Globus pallidus (tissue), 1 donor: ENCODE data around the gene SLC16A8.

Experiments used
- DNase-seq: peaks from one replicate; pipeline ENCODE4 v3.0.0-alpha.2; 2015; ENCODE audit warnings: low spot score

The SLC16A8 gene

DNA sequence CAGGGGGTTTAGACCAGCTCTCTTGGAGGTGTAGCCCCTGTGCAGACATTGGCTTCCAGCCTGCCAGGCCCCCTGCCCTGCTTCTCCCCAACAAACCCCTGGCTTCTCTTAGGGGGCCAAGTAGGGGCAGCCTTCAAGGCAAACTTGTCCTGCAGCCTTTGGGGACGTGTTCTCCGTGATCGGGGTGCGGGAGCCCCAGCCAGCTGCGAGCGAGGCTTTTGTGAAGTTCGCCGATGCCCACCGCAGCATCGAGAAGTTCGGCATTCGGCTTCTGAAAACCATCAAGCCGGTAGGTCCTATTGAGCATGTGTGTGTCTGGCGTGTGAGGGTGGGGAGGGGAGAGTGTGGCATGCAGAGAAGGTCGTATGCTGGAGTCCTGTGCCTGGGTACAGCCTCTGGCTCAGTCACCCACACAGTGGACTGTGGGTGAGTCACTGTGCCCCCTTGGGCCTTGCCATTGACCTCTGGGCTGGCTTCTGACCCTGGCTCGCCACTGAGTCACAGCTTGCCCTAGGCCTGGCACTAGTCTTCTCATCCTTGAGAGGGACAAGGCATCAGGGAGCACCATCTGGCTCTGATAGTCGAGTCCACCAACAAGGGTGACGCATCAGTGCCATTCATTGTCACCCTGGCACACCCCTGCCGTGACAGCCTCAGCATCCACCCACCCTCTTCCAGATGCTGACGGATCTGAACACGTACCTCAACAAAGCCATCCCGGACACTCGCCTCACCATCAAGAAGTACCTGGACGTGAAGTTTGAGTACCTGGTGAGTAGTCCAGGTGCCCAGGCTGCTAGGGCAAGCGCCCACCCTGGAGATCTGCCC, 11.4 kb downstream of the SLC16A8 start:
- no peak for DNase-seq

DNA sequence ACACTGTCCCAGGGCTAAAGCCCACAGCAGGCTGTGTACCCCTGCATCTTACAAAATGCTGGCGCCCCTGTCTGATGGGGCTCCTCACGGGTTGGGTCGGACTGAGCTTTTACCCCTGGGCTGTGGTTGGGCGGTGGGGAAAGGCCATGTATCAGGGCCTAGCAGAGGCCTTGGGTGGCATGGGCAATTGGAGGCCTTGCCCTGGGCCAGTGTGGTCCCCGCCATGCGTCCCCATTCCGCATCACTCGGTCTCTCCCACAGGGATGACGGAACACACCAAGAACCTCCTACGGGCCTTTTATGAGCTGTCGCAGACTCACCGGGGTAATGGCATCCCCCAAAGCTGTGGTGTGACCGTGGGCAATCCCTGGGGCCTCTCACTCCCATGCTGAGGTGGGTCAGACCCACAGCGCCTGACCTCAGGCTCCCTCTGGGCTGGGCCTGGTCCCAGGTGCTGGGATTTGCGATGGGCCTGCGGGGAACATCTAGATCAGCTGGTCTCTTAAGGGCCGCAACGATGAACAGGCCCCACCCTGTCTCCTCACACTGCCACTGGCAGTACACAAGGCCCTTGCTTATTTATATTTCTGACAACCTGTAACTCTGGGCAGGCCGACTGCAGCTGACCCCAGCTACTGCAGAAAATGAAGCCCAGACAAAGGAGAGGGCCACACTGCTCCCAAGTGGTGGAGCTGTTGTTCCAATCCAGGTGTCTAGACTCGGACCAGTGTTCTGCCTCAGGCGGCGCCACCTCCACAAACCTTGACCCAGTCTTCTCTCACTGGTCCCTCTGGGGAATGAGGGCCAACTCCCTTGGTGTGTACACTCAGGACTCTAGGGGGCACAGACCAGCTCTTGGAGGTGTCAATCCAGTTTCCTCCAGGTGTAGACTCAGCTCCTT, 12.3 kb downstream of the SLC16A8 start:
- DNase-seq: no peak

DNA sequence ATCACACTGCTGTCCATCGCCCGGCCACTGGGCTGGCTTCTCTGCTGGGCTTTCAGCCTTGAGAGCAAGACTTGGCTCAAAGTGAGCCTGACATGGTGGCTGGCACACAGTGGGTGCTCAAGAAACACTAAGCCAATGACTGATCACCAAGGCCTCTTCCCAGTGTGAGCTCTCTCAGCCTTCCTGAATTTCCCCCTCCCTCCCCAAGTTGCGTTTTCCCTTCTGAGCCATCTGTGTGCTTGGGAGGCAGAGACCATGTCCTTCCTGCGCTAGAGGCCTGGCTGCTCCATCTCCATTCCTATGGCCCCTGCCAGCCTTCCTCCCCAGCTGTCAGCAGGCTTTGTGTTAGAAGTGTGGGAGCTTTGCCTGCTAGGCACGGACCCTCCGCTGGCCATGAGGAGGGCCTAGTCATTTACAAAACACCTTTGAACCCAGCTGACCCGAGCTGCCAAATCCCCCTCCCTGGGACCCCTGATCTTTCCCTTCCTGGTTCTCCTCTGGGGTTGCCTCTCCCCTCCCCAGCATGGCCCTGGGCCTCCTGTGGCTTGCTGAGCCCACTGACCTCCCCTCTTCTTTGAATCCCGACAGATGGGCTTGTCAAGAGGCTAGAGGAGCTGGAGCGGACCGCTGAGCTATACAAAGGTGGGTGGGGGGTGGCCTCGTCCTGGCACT, 13.6 kb downstream of the SLC16A8 start:
- no peak for DNase-seq

DNA sequence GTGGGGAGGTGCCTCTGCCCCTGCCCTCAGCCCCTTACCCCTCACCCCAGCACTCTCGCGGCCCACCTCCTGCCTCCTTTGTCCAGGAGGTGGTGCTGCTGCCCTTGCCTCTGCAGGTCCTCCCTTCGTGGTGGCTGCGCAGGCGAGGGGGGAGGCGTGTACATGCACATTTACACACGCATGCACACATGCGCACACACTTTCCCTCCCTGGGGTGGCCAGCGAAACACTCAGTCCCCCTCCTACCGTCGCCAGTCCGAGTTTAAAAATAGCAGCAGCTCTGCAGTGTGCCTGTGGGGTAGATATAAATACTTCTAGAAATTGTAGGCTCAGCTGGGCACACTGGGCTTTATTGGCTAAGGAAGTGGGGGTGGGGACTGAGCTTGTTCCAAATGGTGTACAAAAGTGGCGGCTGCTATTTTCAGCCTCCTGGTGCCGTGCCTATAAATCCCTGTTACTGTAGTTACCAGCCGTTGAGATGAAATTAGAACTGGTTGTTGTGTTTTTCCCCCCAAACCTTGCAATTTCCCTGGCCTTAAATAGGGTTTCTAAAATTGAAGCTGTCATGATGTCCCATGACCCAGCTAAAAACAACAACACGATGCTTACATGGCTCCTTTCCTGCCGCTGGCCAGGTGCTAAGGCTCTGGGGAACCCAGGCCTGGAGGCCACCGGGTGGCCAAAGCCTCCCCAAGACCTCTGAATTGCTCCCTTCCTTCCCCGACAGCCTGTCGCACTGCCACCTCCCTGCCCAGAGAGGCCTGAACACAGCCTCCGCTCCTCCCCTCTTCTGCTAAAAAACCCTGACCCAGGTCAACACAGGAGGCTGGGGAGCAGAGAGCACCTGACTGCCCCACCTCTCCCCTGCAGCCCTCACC, 14.4 kb downstream of the SLC16A8 start:
- DNase-seq: peak; percentile 89

DNA sequence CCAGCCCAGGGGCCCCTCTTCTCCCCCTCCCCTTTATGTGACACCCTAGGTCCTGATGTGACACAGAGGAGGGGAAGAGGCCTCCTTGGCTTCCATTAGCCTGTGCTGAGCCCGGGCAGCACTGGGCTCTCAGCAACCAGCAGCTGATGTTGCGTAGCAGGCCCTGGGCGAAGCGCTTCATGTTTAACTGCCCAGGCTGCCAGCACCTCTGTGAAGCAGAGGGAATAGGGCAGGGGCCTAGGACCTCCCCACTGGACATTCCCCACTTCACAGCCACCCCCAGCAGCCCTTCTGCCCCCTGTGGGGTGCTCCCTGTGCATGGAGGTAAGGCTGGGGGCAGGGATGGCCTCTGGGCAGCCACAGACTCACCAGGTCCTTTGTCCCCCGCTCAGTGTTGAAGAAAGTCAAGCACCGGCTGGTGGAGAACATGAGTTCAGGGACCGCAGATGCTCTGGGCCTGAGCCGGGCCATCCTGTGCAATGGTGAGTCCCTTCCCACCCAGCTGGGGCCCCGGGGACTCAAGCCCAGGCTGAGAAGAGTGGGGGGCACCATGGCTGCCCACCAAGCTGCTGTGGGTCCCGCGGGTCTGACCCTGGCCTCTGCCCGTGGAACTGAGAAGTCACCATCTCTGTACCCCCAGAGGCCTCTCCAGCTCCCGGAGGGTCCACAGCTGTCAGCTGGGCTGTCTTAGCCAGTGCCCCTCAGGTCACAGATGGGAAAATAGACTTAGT, 15.2 kb downstream of the SLC16A8 start:
- DNase-seq: no peak

DNA sequence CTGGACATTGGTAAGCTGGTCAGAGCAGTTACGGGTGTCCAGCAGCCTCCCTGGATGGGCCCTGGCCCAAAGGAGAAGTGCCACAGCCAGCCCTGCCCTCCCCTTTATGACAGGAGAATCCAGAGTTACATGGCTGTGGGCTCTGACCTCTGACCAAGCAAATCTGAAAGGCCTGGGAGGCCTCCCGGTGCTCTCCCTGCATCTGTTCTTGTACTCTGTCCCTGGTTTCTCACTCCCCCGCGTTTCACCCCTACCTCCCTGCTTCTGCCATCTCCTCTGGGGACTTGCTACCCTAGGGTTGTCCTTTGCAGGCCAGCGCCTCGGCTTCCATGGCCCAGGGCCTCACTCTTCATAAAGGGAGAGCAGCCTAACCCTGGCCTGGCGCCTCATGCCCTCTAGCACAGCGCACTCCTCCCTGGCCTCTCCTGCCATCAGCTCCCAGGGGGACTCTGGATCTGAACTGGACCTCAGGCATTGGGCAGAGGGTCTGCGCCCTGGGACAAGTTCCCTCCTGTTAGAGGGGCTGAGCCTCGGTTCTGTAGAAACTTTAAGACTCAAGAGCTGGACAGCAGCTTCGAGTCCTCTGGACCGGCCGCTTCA, 16.1 kb downstream of the SLC16A8 start:
- DNase-seq: no peak

DNA sequence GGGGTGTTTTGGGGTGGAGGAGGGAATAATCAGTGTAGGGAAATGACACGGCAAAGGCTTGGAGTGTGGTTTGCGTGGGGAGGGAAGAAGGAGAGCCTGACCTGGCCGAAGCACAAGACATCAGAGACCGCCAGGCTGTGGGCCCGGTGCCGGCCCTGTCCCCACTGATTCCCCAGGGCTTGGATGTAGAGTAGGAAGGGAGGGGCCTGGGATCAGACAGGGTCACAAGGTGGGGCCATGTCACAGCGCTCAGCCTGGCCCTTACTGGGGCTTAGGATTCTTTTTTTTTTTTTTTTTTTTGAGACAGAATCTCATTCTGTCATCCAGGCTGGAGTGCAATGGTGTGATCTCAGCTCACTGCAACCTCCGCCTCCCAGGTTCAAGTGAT, 17.0 kb downstream of the SLC16A8 start:
- no peak for DNase-seq

DNA sequence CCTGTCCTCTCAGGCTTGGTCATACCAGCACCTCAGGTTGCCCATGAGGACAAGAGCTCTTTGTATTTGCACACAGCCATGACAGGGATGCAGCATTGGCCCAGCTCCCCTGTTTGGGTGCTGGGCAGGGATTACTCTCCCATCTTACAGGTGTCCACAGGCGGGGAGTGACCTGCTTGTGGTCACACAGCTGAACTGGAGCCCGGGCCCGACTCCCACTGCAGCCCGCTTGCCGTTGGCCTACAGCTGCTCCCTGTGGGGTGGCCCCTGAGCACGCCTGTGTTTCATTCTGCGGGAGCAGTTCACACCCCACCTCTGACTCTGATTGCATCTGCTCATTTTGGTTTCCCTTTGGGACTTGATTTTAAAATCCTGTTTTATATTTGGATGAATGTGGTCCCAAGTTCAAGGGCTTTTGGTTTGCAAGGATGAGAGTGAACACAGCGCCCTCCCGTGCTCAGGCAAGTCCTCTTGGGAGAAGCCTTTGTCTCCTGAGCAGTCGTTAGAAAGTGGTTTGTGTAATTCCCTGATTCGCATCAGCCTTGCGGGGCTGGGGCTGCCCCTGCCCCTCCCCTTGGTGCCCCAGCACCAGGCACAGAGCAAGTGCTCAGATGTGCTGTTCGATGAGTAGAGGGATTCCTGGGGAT, 17.5 kb downstream of the SLC16A8 start:
- no peak for DNase-seq

DNA sequence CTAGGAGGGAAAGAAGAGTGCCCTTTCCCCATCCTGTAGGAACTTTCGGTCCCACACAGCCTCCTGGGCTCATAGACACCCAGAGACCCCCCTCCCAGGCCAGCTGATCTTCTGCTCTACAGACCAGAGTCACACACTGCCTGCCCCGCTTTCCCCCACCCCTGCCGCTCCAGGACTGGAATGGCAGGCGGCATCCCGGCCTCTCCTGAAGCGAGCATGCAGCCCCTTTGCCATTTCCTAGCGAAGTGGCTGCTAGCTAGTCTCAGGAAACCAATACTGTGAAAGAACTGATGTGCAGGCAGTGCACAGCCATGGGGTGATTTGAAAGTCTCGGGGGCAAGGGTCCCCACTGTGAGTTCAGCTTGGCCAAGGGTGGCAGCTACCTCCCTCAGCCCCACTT, 18.4 kb downstream of the SLC16A8 start:
- DNase-seq: no peak

DNA sequence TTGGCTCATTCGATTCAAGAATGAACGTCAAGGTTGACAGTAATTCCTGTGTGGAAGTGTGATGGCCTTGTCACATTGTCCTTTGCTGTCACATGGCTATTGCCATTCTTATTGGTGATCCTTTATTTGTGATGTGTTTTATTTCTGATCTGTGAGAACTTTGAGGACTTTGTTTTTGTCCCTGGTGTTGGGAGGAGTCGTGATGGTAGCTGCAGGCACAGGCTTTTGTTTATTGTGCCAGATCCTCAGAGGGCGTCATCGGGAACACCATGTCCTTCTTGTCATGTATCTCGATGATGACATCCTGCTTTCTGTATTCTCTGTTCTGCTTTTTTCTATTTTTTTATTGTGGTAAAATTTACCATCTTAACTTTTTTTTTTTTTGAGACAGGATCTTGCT, 21.2 kb downstream of the SLC16A8 start:
- DNase-seq: peak; percentile 85

DNA sequence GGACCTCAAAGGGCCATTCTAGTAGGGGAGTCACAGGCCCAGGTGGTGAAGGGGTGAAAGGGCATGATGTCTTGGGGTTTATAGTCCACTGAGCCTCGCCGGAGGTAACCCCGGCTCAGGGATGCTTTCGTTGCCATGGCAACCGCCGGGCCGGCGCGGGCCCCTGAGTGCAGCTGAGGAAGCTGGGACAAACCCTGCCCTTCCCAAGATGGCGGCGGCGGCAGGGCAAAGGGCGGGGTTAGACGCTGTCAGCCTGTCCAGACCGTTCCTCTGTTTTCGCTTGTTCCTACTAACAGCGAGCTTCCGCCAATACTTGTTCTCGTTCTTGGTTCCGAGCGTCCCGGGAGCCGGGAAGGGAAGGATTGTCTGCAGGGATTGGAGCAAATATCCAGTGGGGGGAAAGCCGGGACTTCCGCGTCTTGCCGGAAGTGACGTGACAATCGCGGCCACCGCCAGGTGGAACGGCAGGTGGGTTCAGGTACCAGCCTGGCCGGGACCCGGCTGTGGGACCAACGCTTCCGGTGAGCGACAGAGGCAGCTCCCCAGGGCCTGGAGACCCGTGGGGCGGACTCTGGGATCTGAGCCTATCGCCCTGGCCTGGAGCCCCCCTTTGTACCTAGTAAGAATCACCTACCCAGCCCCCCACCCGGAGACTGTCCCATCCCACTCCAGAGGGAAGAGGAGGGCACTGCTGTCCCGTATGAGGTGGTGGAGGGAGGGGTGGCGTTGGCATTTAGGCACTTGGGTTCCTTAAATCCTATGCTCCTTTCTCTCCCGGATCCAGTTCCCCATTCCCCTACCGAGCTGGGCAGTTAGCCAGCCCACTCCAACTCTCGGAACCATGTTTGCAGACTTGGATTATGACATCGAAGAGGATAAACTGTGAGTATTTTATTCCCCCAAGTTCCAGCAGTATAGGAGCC, 26.8 kb downstream of the SLC16A8 start, which contains the start of gene PICK1:
Gene PICK1 (plus strand): TSS at position 436 of the 923 bp plus-strand sequence. CDS start 406 bp downstream, at position 842.
- DNase-seq: peak; percentile 97

DNA sequence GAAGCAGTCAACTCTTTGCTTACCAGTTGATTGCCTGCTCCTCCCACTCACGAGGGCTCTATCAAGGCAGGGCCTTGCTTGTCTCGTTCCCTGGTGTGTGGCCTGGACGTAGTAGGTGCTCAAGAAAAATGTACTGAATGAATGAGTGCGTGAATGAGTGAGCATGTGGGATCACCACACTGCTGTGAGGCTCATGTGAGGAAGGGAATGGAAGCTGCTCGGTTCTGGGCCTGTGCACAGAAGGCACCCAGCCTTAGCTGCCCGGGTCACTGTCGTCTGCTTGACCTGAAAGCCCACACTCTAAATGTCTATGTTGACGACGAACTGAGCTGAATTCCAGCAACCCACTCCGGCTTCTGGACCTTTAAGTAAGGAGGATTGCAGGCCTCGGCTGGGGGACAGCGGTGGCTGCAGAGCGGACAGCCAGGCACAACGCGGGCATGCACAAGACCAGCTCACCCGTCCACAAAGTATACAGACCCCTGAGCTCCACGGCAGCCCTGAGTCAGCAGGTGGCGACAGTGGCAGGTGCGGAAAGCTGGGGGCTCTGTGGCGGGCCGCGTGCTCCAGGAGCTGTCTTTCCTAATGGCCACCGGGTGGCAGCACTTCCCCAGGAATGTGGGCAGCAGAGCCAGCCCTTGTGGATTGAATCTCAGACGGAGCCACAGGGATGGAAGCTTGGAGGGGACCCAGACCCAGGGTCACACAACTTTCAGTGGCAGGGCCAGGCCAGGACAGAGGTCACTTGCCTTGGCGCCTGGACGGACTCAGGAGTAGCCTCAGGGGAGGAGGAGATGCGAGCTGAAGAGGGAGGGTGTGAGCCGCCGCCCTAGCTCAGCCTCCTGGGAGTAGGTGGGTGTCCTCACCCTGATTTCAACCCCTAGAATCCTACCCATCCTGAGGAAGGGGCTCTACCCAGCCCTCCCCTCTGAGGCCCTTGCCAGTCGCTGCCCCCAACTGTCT, 31.8 kb downstream of the SLC16A8 start:
- peak; percentile 91 for DNase-seq

DNA sequence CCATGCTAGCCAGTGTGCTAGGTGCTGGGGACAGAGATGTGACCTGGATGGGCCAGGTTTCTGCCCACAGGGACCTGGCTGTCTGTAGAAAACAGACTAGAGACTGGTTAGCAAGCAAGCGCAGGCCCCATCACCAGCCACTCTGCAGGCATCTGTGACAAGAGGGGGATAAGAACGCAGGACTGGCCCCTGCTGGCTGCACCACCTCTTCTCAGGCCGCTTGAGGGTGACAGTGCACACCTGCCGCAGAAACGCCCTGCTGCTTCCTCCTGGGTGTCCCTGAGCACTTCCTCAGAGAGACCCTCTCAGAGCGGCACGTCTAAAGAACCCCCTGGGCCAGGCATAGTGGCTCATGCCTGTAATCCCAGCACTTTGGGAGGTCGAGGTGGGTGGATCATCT, 32.7 kb downstream of the SLC16A8 start:
- DNase-seq: no peak

DNA sequence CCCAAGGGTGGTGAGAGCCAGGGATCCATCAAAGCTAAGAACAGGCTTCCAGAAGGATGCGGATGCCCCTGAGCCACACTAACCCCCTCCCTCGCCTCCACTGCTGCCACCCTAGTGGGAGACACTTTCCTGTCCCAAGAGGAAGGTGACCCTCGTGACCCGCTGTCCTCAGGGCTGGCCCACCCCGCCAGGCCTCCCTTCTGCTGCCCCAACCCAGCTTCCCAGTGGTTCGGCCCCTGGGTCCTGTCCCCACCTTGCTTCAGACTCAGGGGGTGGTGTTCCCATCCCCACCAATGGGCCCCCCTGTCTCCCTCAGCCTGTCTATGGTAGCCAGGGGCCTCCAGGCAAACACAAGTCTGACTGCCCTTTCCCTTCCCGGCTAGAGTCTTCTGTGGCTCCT, 33.3 kb downstream of the SLC16A8 start:
- no peak for DNase-seq

DNA sequence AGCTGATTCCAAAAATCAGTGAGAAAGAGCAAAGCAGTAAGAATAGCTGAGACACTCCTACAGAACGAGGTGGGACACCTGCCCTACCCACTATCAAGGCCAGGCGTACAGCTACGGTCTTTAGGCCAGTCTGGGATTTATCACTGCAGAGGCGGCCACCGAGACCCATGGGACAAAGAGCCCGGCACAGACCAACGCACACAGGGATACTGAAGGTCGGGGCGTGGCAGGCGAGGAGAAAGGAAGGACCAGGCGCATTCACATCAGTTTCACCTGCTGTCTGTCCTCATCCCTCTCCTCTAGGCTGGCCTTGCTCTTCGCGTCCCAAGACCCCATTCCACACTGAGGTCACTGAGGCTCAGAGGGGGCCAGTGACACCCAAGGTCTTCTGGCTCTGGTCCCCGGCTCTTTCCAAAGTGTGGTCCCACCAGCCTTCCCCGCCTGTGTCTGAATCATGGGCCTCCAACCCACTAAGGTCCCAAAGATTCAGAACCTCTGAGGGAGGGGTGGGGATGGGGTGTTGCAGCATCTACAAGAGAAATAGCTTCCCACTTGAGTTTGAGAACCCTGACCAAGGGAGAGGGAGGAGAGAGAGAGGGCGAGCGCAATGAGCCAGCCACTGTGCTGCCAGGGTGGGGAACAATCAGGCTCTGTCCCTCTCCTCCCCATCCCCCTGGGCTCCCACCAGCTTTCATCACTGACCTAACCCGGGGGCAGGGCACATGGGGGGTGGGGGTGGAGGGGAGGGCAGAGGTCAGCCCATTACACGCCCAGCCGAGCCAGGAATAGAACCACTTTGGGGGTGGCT, 34.0 kb downstream of the SLC16A8 start:
- peak; percentile 94 for DNase-seq

DNA sequence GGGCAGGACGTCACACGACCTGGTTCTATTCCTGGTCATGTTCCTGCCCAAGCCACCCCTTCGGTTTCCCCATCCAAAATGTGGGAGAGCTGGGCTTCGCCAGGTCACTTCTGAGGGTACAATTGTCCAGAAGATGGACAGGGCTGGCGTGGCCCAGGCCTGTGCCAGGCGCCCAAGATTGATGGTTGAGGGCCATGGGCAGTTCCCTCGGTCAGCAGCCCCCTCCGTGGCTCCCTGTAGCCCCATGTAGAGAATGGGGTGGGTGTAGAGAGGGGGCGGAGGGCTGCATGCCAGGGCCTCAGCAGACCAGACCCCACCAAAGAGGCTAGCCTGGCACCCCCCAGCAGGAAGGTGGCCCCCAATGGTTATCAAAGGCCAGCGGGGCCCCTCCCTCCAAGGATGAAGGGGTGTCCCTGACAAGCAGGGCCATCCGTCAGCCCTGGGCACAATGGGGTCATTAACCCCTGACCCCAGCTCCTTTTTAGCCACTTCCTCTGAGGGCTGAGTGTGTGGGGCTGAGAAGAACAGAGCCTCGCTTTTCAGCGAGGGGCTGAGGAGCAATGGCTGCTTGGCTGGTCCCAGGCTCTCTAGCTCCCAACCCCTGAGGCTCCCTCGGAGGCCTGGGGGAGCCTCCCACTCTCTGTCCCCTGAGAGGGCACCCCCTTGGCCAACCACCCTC, 37.8 kb downstream of the SLC16A8 start:
- DNase-seq: no peak
